Adrenal gland (tissue), 5 donors: Measurements from ENCODE around the gene ARHGAP22.

Source experiments
- CTCF ChIP-seq, 6 experiments: fragments of 450-650 bp in 4 of 6; fragments of 200-600 bp in 2 of 6; sonication (generic) in 1 of 6; IDR thresholded peaks; 1 replicate in 5 of 6; 2 replicates in 1 of 6; pipeline versions ENCODE4 v1.5.1 to v1.8.0; 2016 to 2021; ENCODE audit warnings: antibody characterized with exemption in 6 of 6, mild to moderate bottlenecking in 2 of 6, moderate library complexity in 1 of 6
- POLR2A ChIP-seq, 2 donors: fragments of 450-650 bp; IDR thresholded peaks; one replicate each; pipeline ENCODE4 v1.6.1; 2017; ENCODE audit warnings: antibody characterized with exemption in 2 of 2, mild to moderate bottlenecking in 2 of 2, moderate library complexity in 1 of 2
- donor health status: DM: no; HTN: no; CAD: no.

- TF ChIP-seq CTCF (IDR thresholded peaks at IDR 0.05) (no peak), POLR2A (IDR thresholded peaks at IDR 0.05) (no peak)
Observed at GRCh38 chr10:48439031-48439430, 165.8 kb downstream of the ARHGAP22 start.
